PC-9 (cell line): Measurements from ENCODE around the gene CILP2. TPM values are rescaled to one million over a fixed set of nuclear protein-coding genes. Genes with fewer than 3 reads are reported as not detected.

ENCODE experiments used
- BruUV-seq: library from RNA; stranded (reverse); fragments of 400-500 nt; replicated peaks from 2 replicates; lab custom pipeline; 2021; lab: Mats Ljungman, UMichigan
- CTCF ChIA-PET: fragments of 300-600 bp; sonication (Branson Sonifier 250); formaldehyde crosslinking; loops from one replicate; lab custom pipeline; 2022; ENCODE audit warnings: antibody characterized with exemption; lab: Charles Lee
- POLR2A ChIA-PET: fragments of 300-600 bp; sonication (Branson Sonifier 250); formaldehyde crosslinking; loops from one replicate; lab custom pipeline; 2022; ENCODE audit warnings: antibody characterized with exemption; ENCODE audit not compliant: unreplicated experiment; lab: Charles Lee
- DNase-seq, 2 experiments: peaks; one replicate each; pipeline versions ENCODE4 v3.0.0 to v3.0.0-alpha.2; 2015 to 2022; ENCODE audit warnings: mixed read lengths in 1 of 2
- H2AFZ ChIP-seq: fragments of 200-600 bp; sonication (generic); 2 replicates; pipeline ENCODE4 v1.8.1; 2017; ENCODE audit warnings: antibody characterized with exemption
- H3F3A ChIP-seq: fragments of 200-600 bp; sonication (generic); 2 replicates; pipeline ENCODE4 v1.8.1; 2017; ENCODE audit warnings: antibody characterized with exemption, mild to moderate bottlenecking, low read depth; ENCODE audit not compliant: insufficient read depth
- H3K27ac ChIP-seq: fragments of 200-600 bp; sonication (generic); 2 replicates; pipeline ENCODE4 v1.6.1; 2016; ENCODE audit warnings: mixed run types
- H3K27me3 ChIP-seq: fragments of 200-600 bp; sonication (generic); 2 replicates; pipeline ENCODE4 v1.6.1; 2016; ENCODE audit warnings: low read depth, mixed run types; ENCODE audit not compliant: insufficient read depth
- H3K36me3 ChIP-seq: fragments of 200-600 bp; sonication (generic); 2 replicates; pipeline ENCODE4 v1.6.1; 2016; ENCODE audit warnings: low read depth, mixed run types
- H3K4me1 ChIP-seq: fragments of 200-600 bp; sonication (generic); replicated peaks from 2 replicates; pipeline ENCODE4 v1.6.1; 2016; ENCODE audit warnings: mixed run types; ENCODE audit not compliant: insufficient read depth
- H3K4me2 ChIP-seq: fragments of 200-600 bp; sonication (generic); 2 replicates; pipeline ENCODE4 v1.6.1; 2017; ENCODE audit warnings: mixed run types
- H3K4me3 ChIP-seq: fragments of 200-600 bp; sonication (generic); 2 replicates; pipeline ENCODE4 v1.6.1; 2016; ENCODE audit warnings: mixed run types
- H3K79me2 ChIP-seq: fragments of 200-600 bp; sonication (generic); 2 replicates; pipeline ENCODE4 v1.6.1; 2017; ENCODE audit warnings: low read depth, mixed run types
- H3K9me2 ChIP-seq: fragments of 200-600 bp; sonication (generic); 2 replicates; pipeline ENCODE4 v1.8.1; 2017; ENCODE audit warnings: mild to moderate bottlenecking; ENCODE audit not compliant: insufficient read depth
- H3K9me3 ChIP-seq: fragments of 200-600 bp; sonication (generic); 2 replicates; pipeline ENCODE4 v1.8.1; 2016; ENCODE audit warnings: low read depth; ENCODE audit not compliant: insufficient read depth
- H4K20me1 ChIP-seq: fragments of 200-600 bp; sonication (generic); 2 replicates; pipeline ENCODE4 v1.8.1; 2017; ENCODE audit not compliant: insufficient read depth
- EZH2 ChIP-seq: fragments of 200-600 bp; sonication (generic); IDR thresholded peaks from 2 replicates; pipeline ENCODE4 v1.8.0; 2017; ENCODE audit warnings: antibody characterized with exemption, low read depth
- intact Hi-C: fragments of 100-400 bp; cut with micrococcal nuclease; formaldehyde crosslinking; loops from one replicate; pipeline ENCODE4 v1.10.0; 2022; ENCODE audit not compliant: unreplicated experiment
- total RNA-seq: library from RNA; stranded (reverse); gene quantifications from 2 replicates; pipeline ENCODE4 v1.2.3, GENCODE V29; 2021
- TF ChIP-seq, protein P1 (sequence below): fragments of 200-600 bp; sonication (generic); conservative IDR thresholded peaks from 2 replicates; pipeline ENCODE4 v1.6.1; 2017; ENCODE audit warnings: mixed run types, antibody characterized with exemption, mild to moderate bottlenecking, moderate library complexity

Gene CILP2
- total RNA-seq, 1 experiment from 2014 or later = 1.1 TPM

DNA sequence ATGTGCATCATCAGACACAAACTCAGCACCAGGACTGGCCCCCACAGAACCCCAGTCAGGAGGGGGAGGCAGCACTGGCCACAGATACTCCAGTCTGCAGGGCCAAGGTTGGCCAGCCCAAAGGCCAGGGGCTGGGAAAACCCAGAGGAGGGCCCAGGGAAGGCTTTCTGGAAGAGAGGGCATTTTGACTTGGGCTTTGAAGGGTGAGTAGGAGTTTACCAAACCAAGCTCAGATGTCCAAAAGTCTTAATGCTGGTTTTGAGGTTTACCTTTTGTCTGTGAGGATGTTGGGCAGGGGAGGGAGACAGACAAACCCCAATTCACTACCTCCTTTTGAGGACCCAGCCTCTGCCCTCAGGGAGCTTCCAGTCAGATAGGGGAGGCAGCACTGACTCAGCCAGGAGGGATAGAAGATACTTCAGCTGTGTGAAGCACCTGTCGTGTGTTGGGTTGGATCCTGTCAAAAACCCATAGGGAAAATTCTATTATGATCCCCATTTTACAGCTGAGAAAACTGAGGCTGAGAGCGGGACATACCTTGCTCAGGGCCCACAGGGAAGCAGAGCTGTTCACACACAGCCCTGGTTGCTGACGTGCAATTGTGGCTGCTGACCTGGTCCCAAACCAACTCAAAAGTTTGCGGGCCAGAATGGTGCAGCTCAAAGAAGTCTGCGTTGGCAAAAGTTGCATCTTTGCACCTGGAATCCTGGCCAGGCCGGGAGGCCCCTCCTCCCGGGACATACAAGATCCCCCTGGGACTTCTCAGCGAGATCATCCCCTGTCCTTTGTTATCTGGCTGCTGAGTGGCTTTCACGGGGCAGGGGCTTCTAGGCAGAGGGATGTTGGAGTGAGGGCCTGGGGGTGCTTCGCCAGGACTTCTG lies 13.1 kb downstream of the CILP2 start:
- Histone ChIP-seq H3K4me3 (no peak overlapping the region), H3K9me3 (no peaks in the 10 kb centered on the region), H4K20me1 (no peaks in the 10 kb centered on the region), H3K9me2 (no peaks in the 10 kb centered on the region), H3F3A (peaks cover 22% of the 10 kb centered on the region), H3K79me2 (no peaks in the 10 kb centered on the region), H3K4me2 (no peak overlapping the region), H3K27me3 (no peaks in the 10 kb centered on the region), H3K4me1 (peaks cover 9% of the 10 kb centered on the region), H2AFZ (no peak overlapping the region), H3K27ac (no peak overlapping the region), H3K36me3 (no peaks in the 10 kb centered on the region)
- DNase-seq = no peak
- BruUV-seq = no TSS peak
- TF ChIP-seq, protein P1, sequence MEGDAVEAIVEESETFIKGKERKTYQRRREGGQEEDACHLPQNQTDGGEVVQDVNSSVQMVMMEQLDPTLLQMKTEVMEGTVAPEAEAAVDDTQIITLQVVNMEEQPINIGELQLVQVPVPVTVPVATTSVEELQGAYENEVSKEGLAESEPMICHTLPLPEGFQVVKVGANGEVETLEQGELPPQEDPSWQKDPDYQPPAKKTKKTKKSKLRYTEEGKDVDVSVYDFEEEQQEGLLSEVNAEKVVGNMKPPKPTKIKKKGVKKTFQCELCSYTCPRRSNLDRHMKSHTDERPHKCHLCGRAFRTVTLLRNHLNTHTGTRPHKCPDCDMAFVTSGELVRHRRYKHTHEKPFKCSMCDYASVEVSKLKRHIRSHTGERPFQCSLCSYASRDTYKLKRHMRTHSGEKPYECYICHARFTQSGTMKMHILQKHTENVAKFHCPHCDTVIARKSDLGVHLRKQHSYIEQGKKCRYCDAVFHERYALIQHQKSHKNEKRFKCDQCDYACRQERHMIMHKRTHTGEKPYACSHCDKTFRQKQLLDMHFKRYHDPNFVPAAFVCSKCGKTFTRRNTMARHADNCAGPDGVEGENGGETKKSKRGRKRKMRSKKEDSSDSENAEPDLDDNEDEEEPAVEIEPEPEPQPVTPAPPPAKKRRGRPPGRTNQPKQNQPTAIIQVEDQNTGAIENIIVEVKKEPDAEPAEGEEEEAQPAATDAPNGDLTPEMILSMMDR = no peak
- TF ChIP-seq EZH2 = no peak
- intact Hi-C loops = loop anchor here (5.0 kb wide), 1 partner anchor 91 kb away; the partner anchor contains the start of gene GMIP
- ChIA-PET CTCF (interaction anchor here (0.9 kb wide), 1 partner anchor 77 kb away, joined by 3 read pairs; the partner anchor contains the start of gene LPAR2), POLR2A (no interaction called here)

- Histone ChIP-seq H4K20me1 (no peaks in the 10 kb centered on the region), H3K79me2 (no peaks in the 10 kb centered on the region), H3K9me2 (no peaks in the 10 kb centered on the region), H3K9me3 (no peaks in the 10 kb centered on the region), H3K4me2 (no peak overlapping the region), H3K4me1 (peaks cover 3% of the 10 kb centered on the region; the same call in 1 of the 2 replicates), H3F3A (peaks cover 22% of the 10 kb centered on the region), H3K27me3 (no peaks in the 10 kb centered on the region), H3K4me3 (no peak overlapping the region), H2AFZ (no peak overlapping the region), H3K27ac (no peak overlapping the region), H3K36me3 (no peaks in the 10 kb centered on the region)
- intact Hi-C loops = loop anchor here (5.0 kb wide), 1 partner anchor 90 kb away; the partner anchor contains the start of gene GMIP
- CTCF ChIA-PET = interaction anchor here (0.9 kb wide), 1 partner anchor 77 kb away, joined by 3 read pairs; the partner anchor contains the start of gene LPAR2
- POLR2A ChIA-PET = no interaction called here
- BruUV-seq = no TSS peak
- peak in 1 of 2 experiments; percentile 29 for DNase-seq
- no peak for TF ChIP-seq EZH2
- TF ChIP-seq, protein P1 = no peak
These were observed 13.8 kb downstream of the CILP2 start for GRCh38 chr19:19551853-19552192.

GRCh38 chr19:19552798-19553197 lies 14.7 kb downstream of the CILP2 start:
- DNase-seq = peak in 1 of 2 experiments; percentile 52
- no peak overlapping the region for H3K27ac ChIP-seq
- TF ChIP-seq EZH2 = no peak
- TF ChIP-seq, protein P1 = peak; percentile 85
- peaks cover 22% of the 10 kb centered on the region for H3F3A ChIP-seq
- no peaks in the 10 kb centered on the region for H3K79me2 ChIP-seq
- intact Hi-C loops = loop anchor here (5.0 kb wide), 1 partner anchor 90 kb away; the partner anchor contains the start of gene GMIP
- H3K27me3 ChIP-seq = no peaks in the 10 kb centered on the region
- ChIA-PET POLR2A (no interaction called here), CTCF (interaction anchor here (0.7 to 1.0 kb wide), 2 partner anchors 21 to 25 kb away, joined by 3 to 9 read pairs; no protein-coding TSS in a partner anchor)
- no peaks in the 10 kb centered on the region for H4K20me1 ChIP-seq
- H3K4me2 ChIP-seq = no peak overlapping the region
- no peaks in the 10 kb centered on the region for H3K4me1 ChIP-seq
- no peaks in the 10 kb centered on the region for H3K9me3 ChIP-seq
- H3K4me3 ChIP-seq = no peak overlapping the region
- no peaks in the 10 kb centered on the region for H3K36me3 ChIP-seq
- no peak overlapping the region for H2AFZ ChIP-seq
- BruUV-seq = no TSS peak
- H3K9me2 ChIP-seq = no peaks in the 10 kb centered on the region
